ENCODE data around the gene MRPS10. TPM values are rescaled to one million over a fixed set of nuclear protein-coding genes. Genes with fewer than 3 reads are reported as not detected.

MRPS10 gene
- total RNA-seq, 2 donors from 2014 or later, result 27.9 to 52.4 TPM

DNA sequence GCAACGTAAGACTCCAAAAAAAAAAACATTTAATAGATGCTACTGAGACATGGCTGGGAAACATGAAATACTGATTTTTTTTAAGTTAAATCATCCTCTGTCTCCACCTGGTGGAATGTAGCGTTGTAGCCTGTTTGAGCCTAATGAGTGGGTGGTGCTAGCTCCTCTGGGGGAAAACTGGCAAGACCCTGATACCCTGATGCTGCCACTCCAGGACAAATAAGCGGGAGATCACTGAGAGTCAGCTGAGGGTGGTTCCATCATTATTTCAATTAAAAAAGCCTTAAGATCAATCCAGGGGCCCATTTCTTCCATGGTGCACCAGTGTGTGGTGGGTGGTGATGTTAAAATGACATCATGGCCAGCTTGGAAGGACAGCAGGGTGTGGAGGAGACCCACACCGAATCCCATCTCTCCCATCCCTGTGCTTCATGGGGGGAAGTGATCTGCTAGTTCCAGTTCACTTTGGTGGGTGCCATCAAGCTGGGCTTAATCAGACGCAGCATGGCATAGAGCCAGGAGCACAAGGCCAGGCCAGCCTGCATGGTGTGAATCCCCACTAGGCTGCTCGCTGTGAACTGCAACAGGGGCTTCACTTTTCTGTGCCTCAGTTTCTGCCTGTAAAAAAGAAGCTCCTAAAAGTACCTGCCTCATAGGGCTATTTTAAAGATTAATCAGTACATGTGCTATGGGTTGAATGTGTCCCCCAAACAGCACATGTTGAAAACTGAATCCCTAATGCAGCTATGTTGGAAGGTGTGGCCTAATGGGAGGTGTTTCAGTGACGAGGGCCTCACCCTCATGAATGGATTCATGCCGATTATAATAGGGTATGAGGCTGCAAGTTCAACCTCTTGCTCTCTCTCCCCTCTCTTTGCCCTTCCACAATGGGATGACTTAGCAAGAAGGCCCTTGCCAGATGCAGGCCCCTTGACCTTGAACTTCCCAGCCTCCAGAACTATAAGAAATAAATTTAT, 13.0 kb upstream of the MRPS10 start:
- H3K4me1 ChIP-seq, result no peaks in the 10 kb centered on the region
- DNase-seq (ENCODE audit: low spot score), result no peak
- H3K36me3 ChIP-seq, result no peaks in the 10 kb centered on the region
- H3K27ac ChIP-seq, result no peak overlapping the region
- TF ChIP-seq, protein P1, sequence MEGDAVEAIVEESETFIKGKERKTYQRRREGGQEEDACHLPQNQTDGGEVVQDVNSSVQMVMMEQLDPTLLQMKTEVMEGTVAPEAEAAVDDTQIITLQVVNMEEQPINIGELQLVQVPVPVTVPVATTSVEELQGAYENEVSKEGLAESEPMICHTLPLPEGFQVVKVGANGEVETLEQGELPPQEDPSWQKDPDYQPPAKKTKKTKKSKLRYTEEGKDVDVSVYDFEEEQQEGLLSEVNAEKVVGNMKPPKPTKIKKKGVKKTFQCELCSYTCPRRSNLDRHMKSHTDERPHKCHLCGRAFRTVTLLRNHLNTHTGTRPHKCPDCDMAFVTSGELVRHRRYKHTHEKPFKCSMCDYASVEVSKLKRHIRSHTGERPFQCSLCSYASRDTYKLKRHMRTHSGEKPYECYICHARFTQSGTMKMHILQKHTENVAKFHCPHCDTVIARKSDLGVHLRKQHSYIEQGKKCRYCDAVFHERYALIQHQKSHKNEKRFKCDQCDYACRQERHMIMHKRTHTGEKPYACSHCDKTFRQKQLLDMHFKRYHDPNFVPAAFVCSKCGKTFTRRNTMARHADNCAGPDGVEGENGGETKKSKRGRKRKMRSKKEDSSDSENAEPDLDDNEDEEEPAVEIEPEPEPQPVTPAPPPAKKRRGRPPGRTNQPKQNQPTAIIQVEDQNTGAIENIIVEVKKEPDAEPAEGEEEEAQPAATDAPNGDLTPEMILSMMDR (IDR thresholded peaks at IDR 0.05), result peak in 1 of 2 donors; percentile 32
- no peak overlapping the region for H3K4me3 ChIP-seq
- H3K27me3 ChIP-seq, result no peaks in the 10 kb centered on the region
- H3K9me3 ChIP-seq, result no peaks in the 10 kb centered on the region

DNA sequence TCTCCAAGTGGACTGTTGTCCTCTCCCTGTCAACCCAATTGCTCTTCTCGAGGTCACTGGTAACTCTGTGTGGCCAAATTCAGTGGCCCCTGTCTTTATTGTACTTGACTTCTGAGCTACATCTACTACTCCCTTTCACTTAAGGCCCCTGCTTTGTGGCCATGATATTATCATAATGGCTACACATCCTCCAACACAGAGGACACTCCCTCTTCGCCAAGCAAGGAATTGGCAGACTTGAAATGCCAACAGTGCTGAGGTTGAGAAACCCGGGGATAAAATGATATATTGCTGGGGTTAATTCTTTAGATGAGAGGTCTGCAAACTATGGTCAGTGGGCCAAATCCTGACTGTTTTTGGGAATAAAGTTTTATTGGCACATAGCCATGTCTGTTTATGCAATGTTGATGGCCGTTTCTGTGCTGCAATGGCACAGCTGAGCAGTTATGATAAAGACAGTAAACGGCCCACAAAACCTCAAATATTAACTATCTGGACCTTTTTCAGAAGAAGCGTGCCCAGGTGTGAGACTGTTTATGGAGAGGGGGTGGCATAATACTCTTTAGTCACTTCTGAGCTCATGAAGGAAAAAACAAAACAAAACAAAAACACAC, 12.0 kb upstream of the MRPS10 start:
- DNase-seq (ENCODE audit: low spot score), result no peak
- H3K36me3 ChIP-seq, result no peaks in the 10 kb centered on the region

DNA sequence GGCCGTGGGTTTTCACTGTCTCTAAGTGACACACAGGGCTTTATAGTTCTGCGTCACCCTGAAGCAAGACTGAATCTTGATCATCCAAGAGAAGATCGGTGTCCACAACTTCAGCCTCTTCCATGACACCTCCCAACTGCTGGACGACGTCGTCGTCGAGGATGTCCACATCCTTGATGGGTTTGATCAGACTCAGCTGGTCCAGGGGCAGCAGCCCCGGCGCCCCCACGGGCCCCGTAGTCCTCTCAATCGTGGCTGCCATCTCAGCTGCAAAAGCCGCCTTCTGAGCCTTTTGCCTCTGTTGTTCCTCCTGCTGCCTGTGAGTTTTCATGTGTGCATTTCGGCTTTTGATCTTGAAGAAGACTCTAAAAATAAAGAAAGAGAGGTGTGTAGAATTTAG, 10.6 kb upstream of the MRPS10 start:
- Histone ChIP-seq H3K4me3 (no peak overlapping the region), H3K9me3 (no peaks in the 10 kb centered on the region), H3K4me1 (no peaks in the 10 kb centered on the region), H3K36me3 (no peaks in the 10 kb centered on the region), H3K27ac (no peak overlapping the region), H3K27me3 (no peaks in the 10 kb centered on the region)
- TF ChIP-seq, protein P1 (IDR thresholded peaks at IDR 0.05), result no peak
- no peak for DNase-seq (ENCODE audit: low spot score)

More for the DNA sequence above, 12.0 kb upstream of the MRPS10 start:
- no peaks in the 10 kb centered on the region for H3K9me3 ChIP-seq
- H3K4me3 ChIP-seq, result no peak overlapping the region
- no peaks in the 10 kb centered on the region for H3K4me1 ChIP-seq
- TF ChIP-seq, protein P1 (IDR thresholded peaks at IDR 0.05), result no peak
- no peaks in the 10 kb centered on the region for H3K27me3 ChIP-seq
- no peak overlapping the region for H3K27ac ChIP-seq

DNA sequence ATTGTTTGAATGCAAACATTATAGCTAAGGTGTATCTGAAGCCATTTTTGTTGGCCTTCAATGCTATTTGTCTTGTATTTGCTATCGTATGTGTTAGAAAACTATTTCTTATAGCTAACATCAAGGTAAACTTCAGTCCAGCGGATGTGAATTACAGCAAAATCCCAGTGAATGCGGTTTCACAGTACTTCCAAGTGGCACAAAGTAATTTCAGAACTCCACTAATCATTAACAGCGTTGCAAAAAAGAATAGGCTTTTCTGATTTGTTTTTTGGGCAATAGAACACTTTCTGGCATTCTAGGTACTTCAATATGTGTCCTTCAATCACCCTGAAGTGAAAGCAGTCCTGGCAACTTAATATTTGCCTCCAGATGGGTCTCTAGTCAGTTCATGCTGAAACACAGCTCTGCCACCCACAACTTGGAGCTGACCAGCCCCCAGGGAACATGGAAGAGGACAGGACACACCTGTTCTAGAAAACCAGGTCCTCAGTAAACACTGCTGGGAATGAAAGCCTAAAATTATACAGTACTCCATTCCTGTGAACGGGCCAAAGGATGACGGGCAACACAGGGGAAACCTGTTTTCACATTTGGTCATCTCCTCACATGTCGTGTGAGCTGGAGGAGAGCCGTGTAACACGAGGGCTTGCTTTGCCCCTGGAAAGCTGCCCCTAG, 9.7 kb upstream of the MRPS10 start:
- Histone ChIP-seq H3K36me3 (no peaks in the 10 kb centered on the region), H3K4me3 (no peak overlapping the region), H3K27ac (no peak overlapping the region), H3K9me3 (no peaks in the 10 kb centered on the region), H3K4me1 (no peaks in the 10 kb centered on the region), H3K27me3 (no peaks in the 10 kb centered on the region)
- TF ChIP-seq, protein P1 (IDR thresholded peaks at IDR 0.05), result no peak
- DNase-seq (ENCODE audit: low spot score), result no peak

DNA sequence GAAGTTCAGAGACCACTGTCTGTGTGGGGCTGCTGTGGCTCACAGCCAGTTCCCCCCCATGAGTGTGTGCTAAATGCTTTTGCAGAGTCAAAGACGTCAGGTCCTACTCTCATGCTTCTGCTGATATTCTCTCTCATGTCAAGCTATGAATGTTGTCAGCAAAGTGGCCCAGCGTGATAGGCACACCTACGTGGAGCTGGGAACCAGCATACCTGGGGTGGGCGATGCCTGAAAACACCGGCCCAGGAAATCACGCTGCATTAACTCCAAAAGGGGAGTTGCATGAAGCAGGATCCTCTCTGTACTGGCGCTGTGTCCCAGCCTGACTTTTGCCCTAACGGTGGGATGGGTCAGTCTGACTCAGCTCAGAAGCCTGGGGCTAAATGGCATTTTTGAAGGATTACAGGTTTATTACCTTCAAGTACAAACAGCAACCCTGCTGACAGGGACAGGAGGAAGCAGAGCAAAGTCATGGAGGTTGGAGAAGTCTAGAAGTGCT, 9.0 kb upstream of the MRPS10 start:
- Histone ChIP-seq H3K4me3 (no peak overlapping the region), H3K4me1 (no peaks in the 10 kb centered on the region), H3K36me3 (no peaks in the 10 kb centered on the region), H3K27ac (no peak overlapping the region), H3K9me3 (no peaks in the 10 kb centered on the region), H3K27me3 (no peaks in the 10 kb centered on the region)
- DNase-seq (ENCODE audit: low spot score), result no peak
- TF ChIP-seq, protein P1 (IDR thresholded peaks at IDR 0.05), result no peak

All from right atrium auricular region (tissue), 2 donors.